H1 (cell line): Measurements from ENCODE around the gene BICD1. TPM values are rescaled to one million over a fixed set of nuclear protein-coding genes. Genes with fewer than 3 reads are reported as not detected.

ENCODE experiments used
- CTCF ChIA-PET: fragments of 300-600 bp; sonication (Branson Sonifier 250); formaldehyde crosslinking; loops from one replicate; lab custom pipeline; 2021; ENCODE audit not compliant: partially characterized antibody; lab: Charles Lee
- POLR2A ChIA-PET: fragments of 300-600 bp; sonication (Branson Sonifier 250); formaldehyde crosslinking; loops from one replicate; lab custom pipeline; 2021; ENCODE audit warnings: inconsistent platforms; ENCODE audit not compliant: partially characterized antibody; lab: Charles Lee
- DNase-seq, 2 experiments: peaks; one replicate each; pipeline versions ENCODE4 v3.0.0 to v3.0.0-alpha.2; 2010 to 2022; ENCODE audit warnings: low spot score in 2 of 2, low read depth in 1 of 2, mixed read lengths in 1 of 2
- FAIRE-seq: peaks from 2 replicates; lab custom pipeline; 2011; peaks lifted over from hg19 to GRCh38; lab: Jason Lieb, UNC
- H2AFZ ChIP-seq: 2 replicates; pipeline ENCODE4 v1.8.1; 2012; ENCODE audit warnings: low read length, inconsistent platforms
- H2AK5ac ChIP-seq: 2 replicates; pipeline ENCODE4 v1.6.1; 2013; ENCODE audit warnings: low read depth, low read length
- H2BK120ac ChIP-seq: replicated peaks from 2 replicates; pipeline ENCODE3; 2013; ENCODE audit warnings: low read depth, low read length, inconsistent platforms
- H2BK12ac ChIP-seq: 2 replicates; pipeline ENCODE4 v1.6.1; 2013; ENCODE audit warnings: low read depth, low read length
- H2BK15ac ChIP-seq: 2 replicates; pipeline ENCODE4 v1.6.1; 2013; ENCODE audit warnings: low read length
- H2BK20ac ChIP-seq: 2 replicates; pipeline ENCODE4 v1.6.1; 2013; ENCODE audit warnings: low read length
- H2BK5ac ChIP-seq: 2 replicates; pipeline ENCODE4 v1.6.1; 2013; ENCODE audit warnings: low read depth, low read length
- H3K14ac ChIP-seq: 2 replicates; pipeline ENCODE4 v1.6.1; 2013; ENCODE audit warnings: inconsistent platforms; ENCODE audit not compliant: insufficient read length
- H3K18ac ChIP-seq: 2 replicates; pipeline ENCODE4 v1.6.1; 2013; ENCODE audit warnings: low read length; ENCODE audit errors: extremely low read depth
- H3K23ac ChIP-seq: 2 replicates; pipeline ENCODE4 v1.6.1; 2013; ENCODE audit warnings: inconsistent platforms; ENCODE audit not compliant: insufficient read length
- H3K23me2 ChIP-seq: 2 replicates; pipeline ENCODE4 v1.6.1; 2013; ENCODE audit warnings: low read depth, low read length
- H3K27ac ChIP-seq: 2 replicates; pipeline ENCODE4 v1.6.1; 2011; ENCODE audit warnings: low read depth, low read length, inconsistent platforms
- H3K27me3 ChIP-seq, 4 experiments: replicated peaks in 1 of 4; 1 replicate in 1 of 4; 2 replicates in 3 of 4; pipeline versions ENCODE4 v1.6.1 to v1.8.1; 2011 to 2013; ENCODE audit warnings: low read length in 3 of 4, mild to moderate bottlenecking in 3 of 4, inconsistent platforms in 2 of 4, mixed read lengths in 2 of 4, moderate library complexity in 1 of 4; ENCODE audit not compliant: control insufficient read depth in 3 of 4, insufficient read depth in 3 of 4; ENCODE audit errors: extremely low read depth in 1 of 4
- H3K36me3 ChIP-seq, 4 experiments: 2 replicates each; pipeline versions ENCODE4 v1.6.1 to v1.8.1; 2011 to 2013; ENCODE audit warnings: mild to moderate bottlenecking in 4 of 4, low read length in 3 of 4, moderate library complexity in 2 of 4, control low read depth in 1 of 4, inconsistent platforms in 1 of 4; ENCODE audit not compliant: insufficient read depth in 4 of 4, control insufficient read depth in 2 of 4
- H3K4ac ChIP-seq: replicated peaks from 2 replicates; pipeline ENCODE3; 2013; ENCODE audit warnings: low read length, low read depth, mixed read lengths, inconsistent platforms; ENCODE audit not compliant: insufficient read length
- H3K4me1 ChIP-seq, 4 experiments: replicated peaks in 1 of 4; 1 replicate in 1 of 4; 2 replicates in 3 of 4; pipeline versions ENCODE4 v1.6.1 to v1.8.1; 2011 to 2013; ENCODE audit warnings: low read length in 3 of 4, inconsistent platforms in 2 of 4, mixed read lengths in 1 of 4; ENCODE audit not compliant: insufficient read depth in 4 of 4, control insufficient read depth in 3 of 4
- H3K4me2 ChIP-seq, 2 experiments: 2 replicates each; pipeline versions ENCODE4 v1.6.1 to v1.8.1; 2011 to 2013; ENCODE audit warnings: low read depth in 2 of 2, low read length in 2 of 2, control low read depth in 1 of 2, inconsistent platforms in 1 of 2, mild to moderate bottlenecking in 1 of 2; ENCODE audit not compliant: insufficient read depth in 1 of 2
- H3K4me3 ChIP-seq, 4 experiments: fragments of 200-600, 300-600 bp in 1 of 4; sonication (generic), shearing (Covaris generic), sonication (Bioruptor Twin) in 1 of 4; 2 replicates each; pipeline versions ENCODE4 v1.5.1 to v1.8.1; 2011 to 2016; ENCODE audit warnings: low read length in 4 of 4, low read depth in 3 of 4, control low read depth in 2 of 4, inconsistent platforms in 2 of 4, mild to moderate bottlenecking in 2 of 4, mixed read lengths in 1 of 4, moderate library complexity in 1 of 4; ENCODE audit not compliant: insufficient read depth in 2 of 4; ENCODE audit errors: extremely low read depth in 1 of 4
- H3K56ac ChIP-seq: replicated peaks from 2 replicates; pipeline ENCODE3; 2013; ENCODE audit warnings: low read depth, mild to moderate bottlenecking, mixed read lengths, low read length, inconsistent platforms; ENCODE audit not compliant: insufficient read length
- H3K79me1 ChIP-seq: 2 replicates; pipeline ENCODE4 v1.6.1; 2013; ENCODE audit warnings: low read depth, low read length, control low read depth
- H3K79me2 ChIP-seq, 2 experiments: 2 replicates each; pipeline versions ENCODE4 v1.6.1 to v1.8.1; 2012 to 2013; ENCODE audit warnings: low read length in 2 of 2, mild to moderate bottlenecking in 2 of 2, inconsistent platforms in 1 of 2; ENCODE audit not compliant: insufficient read depth in 2 of 2, control insufficient read depth in 1 of 2
- H3K9ac ChIP-seq, 4 experiments: replicated peaks in 1 of 4; 1 replicate in 1 of 4; 2 replicates in 3 of 4; pipeline versions ENCODE4 v1.6.1 to v1.8.1; 2011 to 2013; ENCODE audit warnings: low read depth in 3 of 4, low read length in 3 of 4, control low read depth in 2 of 4, mild to moderate bottlenecking in 2 of 4, moderate library complexity in 2 of 4, inconsistent platforms in 1 of 4; ENCODE audit errors: extremely low read depth in 1 of 4
- H3K9me3 ChIP-seq, 2 experiments: 2 replicates each; pipeline versions ENCODE4 v1.6.1 to v1.8.1; 2012 to 2013; ENCODE audit warnings: mild to moderate bottlenecking in 2 of 2, moderate library complexity in 2 of 2, control low read depth in 1 of 2, inconsistent platforms in 1 of 2, low read depth in 1 of 2, low read length in 1 of 2, mixed read lengths in 1 of 2; ENCODE audit not compliant: insufficient read depth in 2 of 2
- H4K20me1 ChIP-seq, 2 experiments: replicated peaks in 1 of 2; 2 replicates each; pipeline versions ENCODE3 to v1.8.1; 2011 to 2013; ENCODE audit warnings: inconsistent platforms in 2 of 2, low read length in 2 of 2, mild to moderate bottlenecking in 1 of 2; ENCODE audit not compliant: insufficient read depth in 2 of 2, control insufficient read depth in 1 of 2
- H4K5ac ChIP-seq: 2 replicates; pipeline ENCODE4 v1.6.1; 2013; ENCODE audit warnings: low read length, low read depth, mixed read lengths, inconsistent platforms; ENCODE audit not compliant: insufficient read length
- H4K8ac ChIP-seq: 2 replicates; pipeline ENCODE4 v1.8.0; 2013; ENCODE audit warnings: mild to moderate bottlenecking, moderate library complexity, low read length, inconsistent platforms; ENCODE audit not compliant: insufficient read depth; ENCODE audit errors: extremely low read depth
- H4K91ac ChIP-seq: replicated peaks from 2 replicates; pipeline ENCODE3; 2013; ENCODE audit warnings: low read length, mixed read lengths, inconsistent platforms; ENCODE audit not compliant: insufficient read length
- ASH2L ChIP-seq: fragments of 200-600, 300-600 bp; sonication (generic); IDR thresholded peaks from one replicate; pipeline ENCODE4 v1.7.1; 2017; ENCODE audit warnings: low read length
- CBX8 ChIP-seq: fragments of 300-800, 300-1000 bp; sonication (generic); IDR thresholded peaks from 2 replicates; pipeline ENCODE4 v1.7.1; 2016; ENCODE audit warnings: low read depth, low read length, borderline replicate concordance
- CHD1 ChIP-seq: IDR thresholded peaks from 2 replicates; pipeline ENCODE4 v1.6.1; 2012; ENCODE audit warnings: low read depth, low read length, improper control_type of control experiment
- CHD2 ChIP-seq: IDR thresholded peaks from 2 replicates; pipeline ENCODE4 v1.6.1; 2012; ENCODE audit warnings: low read length, improper control_type of control experiment
- CTCF ChIP-seq, 3 experiments: IDR thresholded peaks; 1 replicate in 2 of 3; 2 replicates in 1 of 3; pipeline versions ENCODE4 v1.5.1 to v1.6.1; 2011; ENCODE audit warnings: low read length in 3 of 3, mild to moderate bottlenecking in 3 of 3, inconsistent platforms in 2 of 3, low read depth in 1 of 3, moderate library complexity in 1 of 3; ENCODE audit not compliant: insufficient read depth in 1 of 3; ENCODE audit errors: control extremely low read depth in 1 of 3
- HDAC6 ChIP-seq: IDR thresholded peaks from one replicate; pipeline ENCODE4 v1.7.1; 2012; ENCODE audit warnings: low read depth, mild to moderate bottlenecking, inconsistent platforms, low read length, moderate library complexity
- NANOG ChIP-seq: IDR thresholded peaks from 2 replicates; pipeline ENCODE4 v1.6.1; 2011; ENCODE audit warnings: low read length, low read depth, mild to moderate bottlenecking, inconsistent platforms; ENCODE audit not compliant: insufficient read depth, poor library complexity, severe bottlenecking
- PHF8 ChIP-seq: fragments of 200-600 bp; sonication (generic); conservative IDR thresholded peaks from 2 replicates; pipeline ENCODE4 v1.7.1; 2012; ENCODE audit warnings: low read depth, mild to moderate bottlenecking, inconsistent platforms, low read length, moderate library complexity
- POLR2A ChIP-seq, 2 experiments: IDR thresholded peaks; 1 replicate in 1 of 2; 2 replicates in 1 of 2; pipeline ENCODE4 v1.6.1; 2011; ENCODE audit warnings: low read depth in 2 of 2, low read length in 2 of 2, mild to moderate bottlenecking in 2 of 2; ENCODE audit errors: control extremely low read depth in 1 of 2
- POLR2AphosphoS5 ChIP-seq: IDR thresholded peaks from 2 replicates; pipeline ENCODE4 v1.6.1; 2011; ENCODE audit warnings: low read depth, low read length
- RXRA ChIP-seq: IDR thresholded peaks from 2 replicates; pipeline ENCODE4 v1.6.1; 2011; ENCODE audit warnings: low read depth, mild to moderate bottlenecking, low read length, moderate library complexity; ENCODE audit not compliant: insufficient read depth
- SRF ChIP-seq: IDR thresholded peaks from 2 replicates; pipeline ENCODE4 v1.6.1; 2011; ENCODE audit warnings: mild to moderate bottlenecking, low read depth, low read length, moderate library complexity
- WGBS, 2 experiments: shearing (Covaris generic) in 1 of 2; methylation state at CpG; one replicate each; pipeline versions ENCODE4 v1.1.6 to v1.1.7; 2013 to 2015; ENCODE audit warnings: low lambda C conversion rate in 2 of 2, mixed read lengths in 2 of 2, inconsistent platforms in 1 of 2, low coverage in 1 of 2, missing lambda C conversion rate in 1 of 2; ENCODE audit not compliant: insufficient replicate concordance in 2 of 2, insufficient coverage in 1 of 2, insufficient read length in 1 of 2; ENCODE audit errors: extremely low coverage in 1 of 2, missing lambda C conversion rate in 1 of 2; 5-methylcytosine and 5-hydroxymethylcytosine counted together
- polyA plus RNA-seq, 7 experiments: library from polyadenylated mRNA; depleted of rRNA in 3 of 7; stranded (reverse) in 5 of 7; unstranded in 2 of 7; fragments of >200 nt in 5 of 7; fragments of 200-250 nt in 2 of 7; gene quantifications; 1 replicate in 5 of 7; 2 replicates in 1 of 7; 4 replicates in 1 of 7; pipeline versions ENCODE4 v1.2.1 to v1.2.3, GENCODE V29; 2011 to 2013; ENCODE audit warnings: missing spikeins in 2 of 7, mixed read lengths in 2 of 7
- total RNA-seq: library from RNA; stranded (reverse); fragmentation: NEBNext Ultra II Directional; extraction: Animal tissue kit (Norgen Biotek cat#: 25700); gene quantifications from 2 replicates; pipeline ENCODE4 v1.2.1, GENCODE V29; 2021

The BICD1 gene
- total and polyA plus RNA-seq, 2 of the 8 experiments (the other 6 are each of a cell fraction or from before 2014, with no cell fraction given) = 34.1 to 58.4 TPM

GRCh38 chr12:32292151-32292550 is 185.5 kb downstream of the BICD1 start:
- no peak for FAIRE-seq
- no peak for TF ChIP-seq CHD1
- TF ChIP-seq RXRA = no peak
- TF ChIP-seq CBX8 = no peak
- no peak for TF ChIP-seq POLR2AphosphoS5
- no peak for TF ChIP-seq CHD2
- TF ChIP-seq ASH2L = no peak
- TF ChIP-seq NANOG = no peak
- TF ChIP-seq SRF = no peak
- no peak for TF ChIP-seq PHF8
- TF ChIP-seq CTCF (IDR thresholded peaks at IDR 0.05; ENCODE audit: control extremely low read depth in 1 of 3, insufficient read depth in 1 of 3, low read depth in 1 of 3, low read length in 3 of 3) = no peak
- TF ChIP-seq POLR2A (IDR thresholded peaks at IDR 0.05; ENCODE audit: control extremely low read depth in 1 of 2, low read depth in 2 of 2, low read length in 2 of 2) = no peak
- no peak for TF ChIP-seq HDAC6

More at GRCh38 chr12:32292151-32292550, 185.5 kb downstream of the BICD1 start:
- H3K4me2 ChIP-seq = no peak overlapping the region
- H2BK15ac ChIP-seq = no peak overlapping the region
- POLR2A ChIA-PET = interaction anchor here (0.6 kb wide), 2 partner anchors 134 to 402 kb away, joined by 3 read pairs; no protein-coding TSS in a partner anchor
- no peak overlapping the region for H3K27ac ChIP-seq
- peaks cover 0 to 5% (median 0%) of the 10 kb centered on the region in 4 experiments; a peak in 1 of 7 replicates for H3K4me1 ChIP-seq
- CTCF ChIA-PET = interaction anchor here (0.6 to 1.0 kb wide), 4 partner anchors 31 to 639 kb away, joined by 3 to 4 read pairs (median 4); no protein-coding TSS in a partner anchor
- H2AK5ac ChIP-seq = no peak overlapping the region
- H3K56ac ChIP-seq = no peak overlapping the region
- H4K91ac ChIP-seq = no peak overlapping the region
- no peak overlapping the region for H2BK5ac ChIP-seq
- WGBS, 2 experiments = 93% methylated on average over 4 of the region's 4 CpGs; no CpG with 5 or more reads in 1 of the 2 experiments
- no peak overlapping the region for H4K5ac ChIP-seq
- H4K20me1 ChIP-seq = no peaks in the 10 kb centered on the region
- no peak overlapping the region for H3K23ac ChIP-seq
- peaks cover 2% of the 10 kb centered on the region; the same call in 1 of the 2 replicates for H3K79me1 ChIP-seq
- no peak overlapping the region for H3K9ac ChIP-seq
- H3K23me2 ChIP-seq = no peaks in the 10 kb centered on the region
- no peaks in the 10 kb centered on the region for H3K9me3 ChIP-seq
- H3K14ac ChIP-seq = no peak overlapping the region
- H3K18ac ChIP-seq = no peak overlapping the region
- H2BK12ac ChIP-seq = no peak overlapping the region
- no peak overlapping the region for H2BK120ac ChIP-seq
- H3K27me3 ChIP-seq = no peaks in the 10 kb centered on the region
- H4K8ac ChIP-seq = no peak overlapping the region
- no peak overlapping the region for H2AFZ ChIP-seq
- no peak overlapping the region for H2BK20ac ChIP-seq
- DNase-seq = no peak
- H3K4ac ChIP-seq = no peak overlapping the region
- H3K4me3 ChIP-seq = no peak overlapping the region
- peaks cover 0 to 7% of the 10 kb centered on the region in 2 experiments; a peak in 2 of 4 replicates for H3K79me2 ChIP-seq
- H3K36me3 ChIP-seq = peaks cover 0 to 8% (median 1%) of the 10 kb centered on the region in 4 experiments; a peak in 2 of 8 replicates
